HG02973 (cell line): ENCODE data around the gene KCNH3.

Source experiments
- ATAC-seq: cut with Tn5 transposase; IDR thresholded peaks from one replicate; pipeline ENCODE4 v1.9.1; 2021; ENCODE audit warnings: moderate library complexity; ENCODE audit not compliant: unreplicated experiment

Gene KCNH3

DNA sequence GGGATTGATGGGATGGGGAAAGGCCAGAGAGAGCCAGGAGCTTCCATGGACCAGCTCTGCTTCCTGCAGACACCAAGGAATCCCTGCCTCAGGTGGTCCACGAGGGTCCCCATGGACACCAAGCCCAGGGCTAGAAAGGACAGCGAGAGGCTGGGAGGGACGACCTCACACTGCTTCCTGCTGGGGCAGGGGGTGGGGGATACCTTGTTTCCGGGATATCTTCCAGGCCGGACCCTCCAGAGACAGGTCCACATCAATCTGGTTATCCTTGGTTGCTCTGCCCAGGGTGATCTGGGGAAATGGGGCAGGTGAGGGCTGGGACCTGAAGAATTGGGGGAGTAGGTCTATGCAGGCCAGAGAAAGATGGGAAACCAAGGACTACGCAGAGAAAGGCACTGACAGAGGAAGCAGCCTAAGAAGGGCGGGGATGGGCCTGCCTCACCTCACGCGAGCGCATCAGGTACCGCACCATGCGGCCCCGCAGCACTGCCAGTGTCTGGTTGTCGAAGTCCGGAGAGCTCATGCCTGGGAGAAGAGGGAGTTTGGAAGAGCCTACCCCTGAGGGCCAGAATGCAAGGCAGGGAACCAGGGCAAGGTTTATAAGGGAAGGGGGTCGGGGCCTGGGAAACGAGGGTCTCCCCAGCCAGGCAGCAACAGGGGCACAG is 20.3 kb downstream of the KCNH3 start:
- no peak for ATAC-seq

DNA sequence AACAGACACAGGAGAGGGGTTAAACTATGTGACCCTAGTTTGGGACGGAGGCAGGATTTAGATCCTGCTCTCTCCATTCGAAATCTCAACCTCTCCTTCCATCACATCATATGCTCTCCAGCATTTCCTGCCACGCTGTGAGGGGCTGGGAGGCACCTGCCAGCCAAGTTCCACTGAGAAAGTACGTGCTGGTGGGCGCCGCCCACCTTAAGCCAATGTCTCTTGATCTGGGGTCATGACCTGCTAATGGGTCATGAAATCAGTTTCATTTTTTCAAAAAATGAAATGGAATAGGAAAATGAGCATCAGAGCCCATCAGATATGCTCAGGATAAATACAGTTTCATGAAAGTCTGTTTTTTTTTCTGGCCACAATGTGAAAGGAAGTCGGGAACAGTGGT is 21.9 kb downstream of the KCNH3 start:
- no peak for ATAC-seq

DNA sequence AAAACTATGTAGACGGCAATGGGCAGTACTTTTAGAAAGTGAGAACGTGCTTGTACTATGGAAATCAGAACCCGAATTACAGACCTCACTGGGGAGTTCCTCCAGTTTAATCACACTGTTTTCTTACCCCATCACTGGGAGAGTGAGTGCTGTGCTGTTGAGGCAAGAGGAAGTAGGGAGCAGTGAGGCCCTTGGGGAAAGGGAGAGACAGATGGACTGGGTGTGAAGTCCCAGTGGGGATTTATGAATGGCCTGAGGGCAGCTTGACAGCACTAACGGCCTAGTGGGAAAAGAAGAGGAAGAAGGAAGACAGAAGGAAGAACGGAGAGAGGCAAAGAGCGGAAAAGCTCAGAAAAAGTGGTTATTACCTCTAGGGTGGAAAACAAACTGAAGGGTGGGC is 23.4 kb downstream of the KCNH3 start:
- ATAC-seq, result no peak

DNA sequence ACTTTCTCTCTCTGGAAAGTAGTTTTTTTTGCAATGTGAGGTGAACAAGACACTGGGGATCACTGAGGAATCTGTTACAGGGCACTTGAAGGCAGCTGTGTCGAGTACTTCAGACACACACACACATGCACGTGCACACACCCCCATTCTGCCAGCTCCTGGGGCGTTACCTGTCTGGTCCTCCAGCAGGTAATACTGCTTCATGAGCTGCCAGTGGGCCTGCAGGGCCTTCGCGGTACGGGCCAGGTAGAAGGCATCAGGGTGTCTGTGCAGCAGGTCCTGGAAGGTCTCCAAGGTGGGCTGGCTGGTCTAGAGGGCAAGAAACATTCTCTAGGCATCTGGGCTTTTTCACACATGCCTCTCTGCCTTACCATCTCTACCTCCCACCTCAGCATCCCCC is 24.0 kb downstream of the KCNH3 start:
- ATAC-seq, result no peak

DNA sequence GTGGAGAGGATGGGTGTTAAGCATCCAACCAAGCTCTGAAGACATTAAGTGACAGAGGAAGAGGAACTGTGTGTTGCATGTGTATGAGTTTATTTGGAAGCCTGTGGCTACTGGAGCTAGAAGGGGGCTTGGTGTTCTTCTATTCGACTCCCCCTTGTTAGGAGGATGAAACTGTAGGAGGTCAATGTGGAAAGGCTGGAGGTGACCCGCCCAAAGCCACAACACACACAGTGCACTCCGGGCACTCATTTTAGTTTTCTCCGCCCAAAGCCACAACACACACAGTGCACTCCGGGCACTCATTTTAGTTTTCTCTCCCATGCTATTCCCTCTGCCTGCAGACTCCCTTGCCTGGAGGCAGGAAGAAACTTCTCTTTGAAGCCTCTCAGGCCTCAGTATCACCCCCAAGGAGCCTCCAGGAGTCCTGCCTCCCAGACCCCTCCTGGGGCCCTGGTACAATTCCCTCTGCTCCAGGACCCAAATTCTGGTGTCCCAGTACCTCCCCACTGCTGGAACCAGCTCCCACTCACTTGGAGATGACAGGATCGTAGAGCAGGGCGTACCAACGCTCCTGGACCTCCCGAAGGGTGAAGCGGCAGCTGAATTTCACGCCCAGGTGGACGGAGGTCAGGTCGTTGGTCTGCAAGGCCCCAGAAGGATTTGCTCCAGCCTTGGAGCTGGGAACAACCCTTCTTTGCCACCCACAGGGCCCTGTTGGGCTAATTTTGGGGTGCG is 25.3 kb downstream of the KCNH3 start:
- no peak for ATAC-seq

DNA sequence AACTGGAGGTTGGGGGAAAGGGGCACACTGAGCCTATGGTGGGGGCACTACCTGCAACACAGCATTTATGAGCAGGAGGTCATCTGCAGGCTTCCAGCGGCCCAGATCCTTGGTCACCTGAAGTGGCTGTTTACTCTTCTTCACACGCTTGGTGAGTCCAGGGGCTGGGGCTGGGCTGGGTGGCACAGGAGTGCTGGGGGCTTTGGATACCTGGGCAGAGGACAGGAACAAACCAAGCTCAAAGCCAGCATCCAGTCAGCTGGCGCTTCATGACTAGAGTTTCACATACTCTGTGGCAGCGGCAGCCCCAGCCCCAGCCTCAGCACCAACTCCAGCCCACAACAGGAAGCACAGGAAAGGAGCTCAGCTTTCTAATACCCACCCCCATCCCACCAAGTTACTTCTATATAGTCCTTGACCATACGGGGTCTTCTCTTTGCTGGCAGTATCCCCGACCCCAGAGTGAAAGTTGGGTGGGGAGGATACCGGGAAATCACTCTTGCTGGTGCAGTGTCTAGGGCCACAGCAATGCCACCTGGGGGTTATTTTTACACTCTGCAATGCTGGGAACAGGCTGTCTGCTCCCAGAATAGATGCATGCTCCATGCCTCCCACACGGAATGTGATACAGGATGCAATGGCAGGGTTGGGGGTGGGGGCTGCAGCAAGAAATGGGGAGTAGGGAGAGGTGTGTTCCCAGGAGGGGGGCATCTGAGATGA is 26.0 kb downstream of the KCNH3 start:
- ATAC-seq, result no peak

DNA sequence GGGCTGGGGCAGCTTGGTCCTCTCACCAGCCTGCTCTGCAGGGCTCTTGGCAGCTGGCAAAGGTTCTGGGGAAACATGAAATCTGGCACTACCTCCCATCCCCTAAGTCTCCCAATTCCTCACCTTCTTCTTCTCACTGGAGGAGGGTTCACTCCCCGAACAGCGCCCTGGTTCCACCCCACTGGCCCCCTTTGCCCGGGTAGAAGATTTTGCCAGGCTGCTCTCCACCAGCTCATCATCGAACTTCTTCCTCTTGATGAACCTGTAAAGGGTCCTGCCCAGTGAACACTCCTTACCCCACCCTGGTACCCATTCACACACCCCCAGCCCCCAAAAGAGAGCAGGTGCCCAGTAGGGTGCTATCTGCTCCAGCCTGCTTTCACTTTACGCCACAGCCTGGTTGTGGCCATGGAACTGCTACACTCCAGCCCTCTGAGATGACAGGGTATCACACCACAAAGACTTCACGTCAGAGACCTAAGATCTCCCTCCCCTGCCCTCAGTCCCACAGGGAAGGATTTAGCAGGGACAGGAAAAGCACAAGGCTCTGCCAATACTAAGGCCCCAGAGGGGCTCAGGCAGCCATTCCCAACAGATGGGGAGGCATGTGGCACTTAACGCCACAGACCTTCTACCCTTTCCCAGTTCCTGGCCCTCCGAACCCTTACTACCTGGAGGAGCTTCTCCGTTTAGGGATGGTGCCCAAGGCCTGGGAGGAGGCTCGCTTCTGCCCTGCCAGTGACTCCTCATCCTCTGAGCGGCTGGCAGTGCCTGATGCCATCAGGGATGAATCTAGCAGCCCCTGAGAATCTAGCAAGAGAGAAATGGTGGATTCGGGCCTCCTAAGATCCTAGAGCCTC is 26.8 kb downstream of the KCNH3 start:
- ATAC-seq, result no peak

DNA sequence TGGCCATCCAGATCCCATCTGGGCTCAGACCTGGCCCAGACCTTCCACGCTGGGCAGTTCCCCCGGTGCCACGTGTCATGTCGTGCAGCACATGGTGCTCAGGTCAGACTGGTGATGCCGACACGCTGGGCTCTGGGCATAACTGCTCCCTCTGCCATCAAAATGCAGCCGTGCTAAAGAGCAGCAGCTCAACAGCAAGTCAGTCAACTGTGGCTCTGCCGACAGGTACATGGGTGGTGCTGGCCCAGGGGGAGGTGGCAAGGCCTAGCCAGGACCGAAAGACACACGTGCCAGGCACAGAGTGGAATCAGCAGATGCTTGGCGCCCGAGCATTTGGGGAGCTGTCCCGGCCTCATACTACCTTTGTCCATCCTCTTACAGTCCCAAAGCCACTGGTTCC is 27.5 kb downstream of the KCNH3 start:
- no peak for ATAC-seq

DNA sequence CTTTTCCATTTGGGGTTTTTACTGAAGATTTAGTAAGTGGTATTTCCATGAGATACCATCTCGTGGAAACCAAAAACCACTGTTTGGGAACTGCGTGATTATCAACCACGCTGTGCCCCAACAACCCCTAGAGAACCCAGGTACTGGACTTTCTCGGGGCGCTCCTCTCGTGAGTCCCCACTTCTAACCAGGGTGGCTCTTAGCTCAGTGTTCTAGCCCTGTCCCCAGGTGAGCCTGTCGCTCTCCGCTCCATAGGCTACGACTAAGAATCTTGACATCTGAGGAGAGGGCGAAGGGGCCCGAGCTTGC is 28.4 kb downstream of the KCNH3 start:
- peak; percentile 8 for ATAC-seq

DNA sequence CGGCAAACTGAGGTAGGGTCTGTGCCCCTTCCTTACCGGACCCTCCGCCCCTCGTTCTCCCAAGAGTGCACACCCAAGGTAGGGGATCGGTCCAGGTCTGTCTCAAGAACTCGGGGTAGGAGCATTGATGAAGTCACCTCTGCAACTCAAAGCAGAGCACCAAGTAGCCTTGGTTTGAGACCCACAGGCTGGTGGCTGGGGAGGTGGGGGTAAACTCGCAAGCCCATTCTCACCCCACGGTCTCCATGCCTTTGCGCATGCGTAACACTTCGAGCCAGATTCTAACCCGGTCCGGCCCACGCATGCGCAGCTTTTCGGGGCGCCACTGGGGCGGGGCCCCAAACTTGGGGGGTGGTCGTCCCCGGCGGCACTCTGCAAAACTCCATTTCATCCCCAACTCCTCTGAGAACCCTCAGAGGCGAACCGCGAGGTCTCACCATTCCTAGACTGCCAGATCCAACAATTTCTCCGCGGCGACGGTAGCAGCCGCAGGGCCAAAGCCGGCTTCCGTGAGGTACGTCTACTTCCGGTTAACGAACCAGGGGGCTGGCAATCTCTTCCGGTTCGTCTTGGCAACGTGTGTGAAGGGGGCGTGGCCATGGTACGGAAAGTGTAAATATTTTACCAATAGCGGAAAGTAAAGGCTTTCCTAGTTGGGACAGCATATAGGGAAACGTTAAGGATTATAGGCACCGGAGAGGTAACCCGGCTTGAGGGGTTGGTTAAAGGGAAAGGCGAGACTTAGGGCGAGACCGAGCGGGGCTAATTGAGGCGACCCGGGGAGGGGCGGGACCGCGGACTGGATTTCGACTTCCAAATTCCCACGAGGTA is 29.0 kb downstream of the KCNH3 start, which contains the start of gene MCRS1:
Gene MCRS1, minus strand, starts transcription at position 532 of the 831 bp plus-strand sequence. CDS start 1,411 bp downstream, outside the sequence.
- ATAC-seq, result peak; percentile 78

DNA sequence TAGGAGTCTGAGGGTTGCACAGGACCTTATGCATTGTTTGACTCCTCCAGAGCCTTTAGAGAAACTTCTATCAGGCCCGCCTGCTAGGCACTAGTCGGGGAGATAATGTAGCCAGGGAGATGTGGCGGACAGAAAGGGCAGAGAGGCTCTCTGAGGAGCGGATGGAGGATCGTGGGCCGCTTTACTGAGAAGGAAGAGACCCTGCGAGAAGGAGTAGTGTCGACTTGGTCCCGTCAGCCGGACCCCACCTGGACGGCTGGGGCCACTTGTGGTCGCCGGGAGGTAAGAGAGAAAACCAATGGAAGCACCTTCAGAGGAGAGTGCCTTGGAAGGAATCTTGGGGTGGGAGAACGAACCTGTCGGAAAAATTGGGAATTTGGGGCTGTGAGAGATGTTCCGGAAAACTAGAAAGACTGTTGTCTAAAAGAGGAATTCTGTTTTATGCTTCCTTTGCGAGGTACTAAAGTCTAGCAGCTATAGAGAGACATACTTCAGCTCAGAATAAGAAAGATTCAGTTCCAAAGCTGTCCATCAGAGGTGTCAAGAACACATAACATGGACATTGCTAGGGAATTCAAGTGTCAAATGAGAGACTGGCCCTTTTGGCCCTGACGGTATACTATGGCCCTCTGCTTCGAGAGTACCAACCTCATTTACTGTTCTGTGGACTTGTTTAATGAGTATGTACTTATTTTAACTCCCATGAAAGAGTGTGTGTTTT is 29.8 kb downstream of the KCNH3 start:
- peak; percentile 10 for ATAC-seq

DNA sequence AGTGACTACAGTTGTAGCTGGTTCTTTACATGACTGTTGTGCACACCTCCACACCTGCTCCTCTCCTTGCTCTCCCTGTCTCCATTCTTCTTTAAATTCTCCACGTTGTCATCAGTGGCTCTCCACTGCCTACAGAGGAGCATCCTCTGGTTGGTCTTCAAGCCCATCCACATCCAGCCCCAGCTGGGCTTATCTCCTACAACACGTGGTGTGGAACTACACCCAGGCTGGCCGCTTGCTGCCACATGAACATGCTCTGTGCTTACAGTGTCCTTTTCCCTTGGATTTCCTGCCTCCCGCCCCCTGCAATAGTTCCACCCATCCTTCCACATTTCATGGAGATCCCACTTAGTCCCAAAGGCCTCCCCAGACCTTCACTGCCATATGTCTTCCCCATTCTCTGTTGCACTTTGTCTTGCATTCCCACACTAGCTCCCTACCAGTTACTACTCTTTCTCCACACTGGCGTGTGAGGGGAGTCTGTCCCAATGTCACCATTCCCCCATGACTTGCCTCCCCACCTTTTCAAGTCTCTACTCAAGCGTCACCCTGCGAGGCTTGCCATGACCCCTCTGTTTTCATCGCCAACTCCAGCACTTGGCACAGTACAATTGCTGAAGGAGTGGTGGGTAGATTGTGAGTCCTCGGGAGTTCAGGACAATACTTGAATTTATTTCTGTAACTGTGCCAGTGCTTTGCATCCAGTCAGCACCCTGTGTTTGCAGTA is 38.9 kb downstream of the KCNH3 start:
- ATAC-seq, result no peak

DNA sequence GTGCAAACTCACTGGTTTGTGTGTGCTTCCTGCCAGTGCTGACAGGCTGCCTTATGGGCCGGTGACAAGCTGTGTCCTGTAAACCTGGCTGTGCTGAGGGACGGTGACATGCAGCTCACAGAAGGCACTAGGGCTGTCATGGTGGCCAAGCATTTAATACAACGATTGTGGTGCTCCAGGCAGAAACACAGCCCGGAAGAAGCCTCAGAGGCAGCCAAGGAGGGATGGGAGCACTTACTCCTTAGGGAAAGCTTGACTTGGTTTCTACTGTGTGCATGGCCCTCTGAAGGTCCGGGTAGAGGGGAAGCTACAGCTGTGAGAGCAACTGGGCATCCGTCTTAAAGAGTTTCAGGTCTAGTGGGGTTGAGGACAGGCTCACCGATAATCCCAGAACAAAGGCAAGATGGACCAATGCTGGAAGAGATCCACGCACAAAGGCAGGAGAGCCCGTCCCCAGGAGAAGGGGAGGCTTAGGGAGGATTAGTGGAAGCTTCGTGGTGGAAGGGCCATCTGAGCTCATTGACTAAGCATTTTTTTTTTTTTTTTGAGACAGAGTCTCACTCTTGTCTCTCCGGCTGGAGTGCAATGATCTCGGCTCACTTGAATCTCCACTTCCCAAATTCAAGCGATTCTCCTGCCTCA is 39.8 kb downstream of the KCNH3 start:
- no peak for ATAC-seq

DNA sequence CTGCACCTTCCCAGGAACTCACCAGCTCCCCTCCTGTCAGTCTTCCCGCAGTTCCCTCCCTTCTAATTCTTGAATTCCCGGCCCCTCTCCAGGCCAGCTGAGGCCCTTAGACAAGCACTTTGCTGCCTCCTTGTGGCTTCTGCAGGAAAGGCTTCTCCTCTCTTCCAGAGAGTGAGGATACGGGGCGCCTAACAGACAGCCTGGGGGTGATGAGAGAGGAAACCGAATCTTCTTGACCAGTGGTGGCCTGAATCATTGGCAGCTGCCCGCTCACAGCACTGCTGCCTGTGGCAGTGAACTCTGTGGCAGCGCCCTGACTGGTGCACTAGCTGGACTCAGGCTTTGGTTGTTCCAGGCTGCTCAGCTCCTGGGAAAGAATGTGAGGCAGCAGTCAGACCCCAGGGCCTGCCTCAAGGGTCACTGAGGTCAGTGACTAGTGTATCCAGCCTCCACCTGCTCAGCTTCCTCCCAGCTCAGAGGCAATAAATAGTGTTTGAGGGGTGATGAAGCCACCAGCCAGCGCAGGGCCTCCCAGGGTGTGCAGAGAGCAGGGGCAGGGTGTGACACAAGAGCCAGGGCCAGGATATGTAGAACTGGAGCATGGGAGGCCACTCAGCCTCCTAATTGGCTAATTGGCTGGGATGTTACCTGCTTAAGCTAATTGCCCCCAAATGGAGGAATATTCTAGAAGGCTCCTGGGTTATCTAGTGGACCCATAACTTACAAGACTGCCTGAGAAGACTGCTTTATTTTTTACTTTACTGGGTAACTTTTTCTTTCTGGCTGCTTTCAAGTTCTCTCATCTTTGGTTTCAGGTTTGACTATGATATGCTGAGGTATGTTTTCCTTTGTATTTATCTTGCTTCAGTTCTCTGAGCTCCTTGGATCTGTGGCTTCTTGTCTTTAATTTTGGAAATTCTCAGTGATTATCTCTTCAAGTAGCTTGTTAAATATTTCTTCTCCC is 42.0 kb downstream of the KCNH3 start:
- no peak for ATAC-seq

DNA sequence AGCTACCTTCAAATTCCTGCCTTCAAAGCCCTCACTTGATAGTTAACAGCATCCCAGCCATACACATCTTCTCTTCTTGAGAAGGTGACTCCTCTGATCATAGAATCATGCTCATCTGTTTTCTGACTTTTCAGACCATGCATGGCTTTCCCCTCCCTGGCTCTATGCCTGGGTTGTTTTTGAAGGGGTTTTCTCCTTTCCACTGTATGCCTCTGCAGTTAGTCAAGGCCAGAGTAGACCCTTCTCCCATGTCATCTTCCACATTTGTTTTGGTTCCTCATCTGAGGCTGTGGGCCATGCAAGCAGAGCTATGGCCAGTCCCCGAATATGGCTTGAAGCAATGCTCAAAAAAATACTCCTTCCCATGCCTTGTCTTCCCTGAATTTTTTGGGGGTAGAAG is 43.4 kb downstream of the KCNH3 start:
- no peak for ATAC-seq

DNA sequence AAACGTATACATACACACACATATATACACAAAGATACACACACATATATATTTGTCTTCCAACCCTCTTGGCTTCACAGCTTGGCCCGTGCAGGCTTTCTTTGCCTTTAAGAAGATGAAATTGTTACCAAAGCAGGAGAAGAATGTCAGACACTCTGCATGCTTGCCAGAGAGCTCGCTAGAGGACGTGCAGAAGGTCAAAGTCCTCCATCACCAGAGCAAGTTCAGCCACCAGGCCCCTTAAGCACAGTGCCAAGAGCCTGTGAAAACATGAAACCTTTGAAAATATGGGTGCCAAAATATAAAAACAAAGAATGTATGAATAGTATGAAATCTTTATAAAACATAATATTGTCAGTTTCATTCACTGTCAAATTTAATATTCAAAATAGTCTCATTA is 44.0 kb downstream of the KCNH3 start:
- no peak for ATAC-seq

DNA sequence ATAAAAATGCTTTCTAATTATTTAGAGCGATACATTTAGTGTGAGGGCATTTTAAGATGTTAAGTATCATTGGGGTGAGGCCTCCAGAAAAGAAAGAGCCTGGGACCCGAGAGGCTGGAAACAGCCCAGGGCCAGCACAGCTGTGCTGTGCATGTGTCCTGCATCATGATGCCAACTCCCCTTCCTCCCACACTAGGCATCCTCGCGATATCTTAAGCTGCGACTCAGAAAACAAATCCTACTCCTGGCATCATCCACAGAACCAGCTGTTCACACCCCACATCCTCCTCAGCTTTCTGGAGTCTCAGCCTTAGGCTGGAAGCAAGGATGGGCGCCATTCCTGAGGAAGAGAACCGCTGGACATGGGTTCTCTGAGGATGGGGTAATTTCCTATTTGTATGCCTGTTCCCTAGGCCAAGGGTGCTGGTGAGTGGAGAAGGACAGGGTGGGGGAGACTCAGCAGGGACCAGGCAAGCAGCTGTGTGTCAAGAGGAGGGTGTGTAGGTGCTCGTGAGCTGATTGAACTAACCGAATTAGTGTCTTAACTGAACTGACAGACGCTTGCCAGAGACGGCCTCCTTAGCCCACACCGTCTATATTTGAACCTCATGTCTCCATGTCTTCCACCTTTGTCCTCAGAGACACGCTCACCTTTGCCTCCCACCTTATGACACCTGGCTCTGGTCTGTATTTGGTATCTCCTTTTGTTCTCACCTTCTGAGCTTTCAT is 44.7 kb downstream of the KCNH3 start:
- ATAC-seq, result no peak
